DMS 273 (cell line): ENCODE data around the gene CLGN.

Experiments
- DNase-seq: peaks from one replicate; lab custom pipeline; 2025; ENCODE audit not compliant: unreplicated experiment; lab: John Stamatoyannopoulos, UW

CLGN gene

DNA sequence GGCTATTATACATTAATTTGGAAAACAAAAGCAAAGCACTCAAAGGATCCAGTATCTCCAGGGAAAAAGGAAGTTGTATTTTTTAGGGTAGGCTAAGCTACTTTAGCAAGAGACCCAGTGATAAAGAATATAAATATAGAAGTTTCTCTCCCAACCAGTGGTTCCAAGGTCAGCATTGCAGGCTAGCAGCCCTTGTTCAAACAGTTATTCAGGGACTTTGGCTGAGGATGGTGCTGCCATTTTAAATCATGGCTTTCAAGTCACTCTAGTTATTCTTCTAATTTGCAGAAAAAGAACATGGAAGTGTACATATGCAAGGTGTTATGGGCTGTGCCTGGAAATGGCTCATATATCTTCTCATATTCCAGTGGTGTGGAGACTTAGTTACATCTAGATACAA, 44.7 kb downstream of the CLGN start:
- no peak for DNase-seq

DNA sequence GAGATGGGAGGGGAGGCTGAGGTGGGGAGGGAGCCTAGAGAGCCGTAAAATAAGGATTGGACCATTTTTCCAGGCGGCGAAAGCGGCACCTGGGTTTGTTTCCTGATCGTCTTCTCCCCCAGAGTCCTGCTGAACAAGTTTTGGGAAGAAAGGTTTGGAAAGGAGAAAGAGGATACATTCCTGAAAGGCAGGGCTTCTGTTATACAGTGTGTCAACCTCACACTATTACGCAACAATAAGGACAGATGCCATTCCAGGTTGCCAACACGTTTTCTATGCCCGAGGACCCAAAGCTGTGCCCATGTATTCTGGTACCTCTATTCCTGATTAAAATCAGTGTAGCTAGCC, 53.3 kb downstream of the CLGN start:
- peak; percentile 59 for DNase-seq

GRCh38 chr4:140373328-140374129, 53.9 kb downstream of the CLGN start, which contains the start of gene SCOC:
TSS of gene SCOC (plus strand) at chr4:140373646. CDS start at chr4:140379171, 5,525 bp downstream.
- peak; percentile 99 for DNase-seq

DNA sequence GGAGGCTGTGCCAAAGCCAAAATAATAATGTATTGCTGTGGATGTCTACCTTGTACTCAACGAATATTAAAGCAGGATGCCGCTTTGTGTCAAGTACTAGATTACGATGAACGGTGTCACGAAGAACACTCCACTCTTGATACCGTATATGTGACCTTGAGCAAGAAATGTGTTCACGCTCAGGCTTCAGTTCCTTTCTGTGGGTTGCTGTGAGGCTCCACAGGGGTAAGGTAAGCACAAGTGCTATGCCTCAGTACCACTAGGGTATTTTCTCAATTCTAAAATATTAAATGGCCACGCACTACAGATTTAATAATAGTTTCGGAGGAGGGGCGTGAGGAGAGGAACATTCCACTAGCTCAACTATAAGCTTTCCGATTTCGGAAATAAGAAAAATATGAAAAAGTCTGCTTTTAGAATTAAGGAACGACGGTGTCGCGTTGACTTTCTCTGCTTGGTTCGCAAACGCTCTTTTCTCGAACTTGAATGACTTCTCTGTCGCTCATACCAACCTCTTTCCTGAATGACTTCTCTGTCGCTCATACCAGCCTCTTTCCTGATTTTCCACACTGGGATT, 54.6 kb downstream of the CLGN start:
- DNase-seq, result peak; percentile 54

DNA sequence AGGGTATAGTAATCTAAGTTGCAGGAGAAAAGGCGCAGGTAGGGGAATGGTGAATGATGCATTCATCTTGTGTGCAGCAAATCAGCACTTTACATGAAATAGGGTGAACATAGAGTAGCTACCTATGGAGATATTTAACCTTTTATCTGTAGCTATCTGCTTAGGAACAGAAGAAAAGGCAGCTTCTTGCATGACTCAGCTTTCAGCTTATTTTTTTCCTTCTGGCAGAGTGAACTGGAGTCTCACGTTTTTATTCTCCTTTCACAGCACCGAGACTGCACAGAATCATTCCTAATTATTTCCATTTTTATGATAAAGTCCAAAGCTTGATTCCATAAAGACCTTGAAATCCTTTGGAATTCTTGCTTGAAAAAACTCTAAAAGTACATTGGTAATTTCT, 58.8 kb downstream of the CLGN start:
- no peak for DNase-seq

DNA sequence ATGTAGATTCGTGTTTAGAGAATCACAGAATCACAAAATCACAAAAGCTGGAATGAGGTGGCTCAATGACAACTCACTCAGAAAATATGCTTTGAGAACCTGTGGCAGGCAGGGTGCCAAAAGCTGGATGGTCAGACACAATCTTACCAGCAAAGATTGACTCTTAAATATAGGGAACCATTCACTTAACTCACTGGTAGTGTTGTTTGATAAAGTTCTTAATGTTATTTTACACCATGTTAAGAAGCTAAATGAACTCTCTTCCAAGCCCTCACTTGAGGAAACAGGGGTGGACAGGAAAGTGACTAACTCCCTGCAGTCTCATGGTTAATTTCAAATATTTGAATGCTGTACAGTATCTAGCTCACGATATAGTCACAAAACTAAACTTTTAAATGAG, 59.7 kb downstream of the CLGN start:
- DNase-seq, result no peak

- DNase-seq, result no peak
Measured at GRCh38 chr4:140363558-140363957, 63.9 kb downstream of the CLGN start.

GRCh38 chr4:140363051-140363450, 64.4 kb downstream of the CLGN start:
- no peak for DNase-seq

- DNase-seq, result no peak
Measured at GRCh38 chr4:140361099-140361498, 66.3 kb downstream of the CLGN start.

DNA sequence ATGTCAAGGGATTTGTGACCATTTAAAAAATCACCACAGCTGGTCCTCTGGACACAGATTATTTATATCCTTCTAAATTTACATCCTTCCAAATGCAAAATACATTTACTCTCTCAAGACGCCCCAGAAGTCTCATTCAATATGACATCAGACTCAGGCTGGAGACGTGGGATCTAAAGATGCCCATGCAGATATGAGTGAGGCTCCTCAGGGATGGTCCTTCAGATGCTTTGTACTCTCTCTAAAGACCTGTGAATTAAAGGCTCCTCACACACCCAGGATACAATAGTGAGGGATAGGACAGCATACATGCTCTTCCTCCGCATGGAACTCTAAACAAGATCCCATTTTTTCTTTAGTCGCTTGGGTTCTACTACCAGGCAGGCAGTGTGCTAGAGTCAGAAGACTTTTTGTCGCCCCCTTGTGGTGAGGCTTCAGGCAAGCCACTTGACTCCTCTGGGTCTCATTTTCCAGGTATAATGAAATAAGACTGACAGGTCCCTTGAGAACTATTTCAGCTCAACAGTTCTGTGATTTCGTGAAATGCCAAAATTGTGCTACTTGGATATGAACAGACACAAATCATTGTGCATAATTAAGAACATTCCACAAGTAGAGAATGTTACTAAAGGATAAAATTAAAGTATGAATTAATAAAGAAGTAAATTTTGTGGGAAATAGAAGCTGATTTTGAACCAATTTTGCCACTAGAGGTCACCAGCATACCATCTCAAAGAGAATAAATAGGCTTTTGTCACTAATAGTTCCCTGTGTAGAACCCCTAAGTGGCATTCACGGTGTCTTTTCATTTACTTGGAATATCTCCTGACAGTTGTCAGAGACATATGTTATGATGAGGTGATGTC, 67.7 kb downstream of the CLGN start:
- DNase-seq, result peak; percentile 89

DNA sequence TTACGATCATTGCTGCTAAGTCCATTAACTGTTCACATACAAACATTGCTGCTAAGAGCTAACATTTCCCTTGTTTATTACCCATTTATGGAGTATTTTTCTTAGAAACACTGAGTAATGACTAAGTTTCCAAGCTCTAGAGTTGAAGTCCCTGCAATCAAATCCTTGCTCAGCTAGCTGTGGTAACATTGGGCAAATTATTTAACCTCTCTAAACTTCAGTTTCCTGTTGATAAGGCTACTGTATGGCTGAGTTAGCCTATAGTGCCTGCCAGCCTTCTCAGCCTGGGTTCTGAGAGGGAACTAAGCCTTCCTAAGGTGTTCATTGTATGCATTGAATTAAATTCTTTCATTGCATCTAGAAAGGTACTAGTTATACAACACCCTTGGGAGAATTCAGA, 69.2 kb downstream of the CLGN start:
- DNase-seq, result no peak

DNA sequence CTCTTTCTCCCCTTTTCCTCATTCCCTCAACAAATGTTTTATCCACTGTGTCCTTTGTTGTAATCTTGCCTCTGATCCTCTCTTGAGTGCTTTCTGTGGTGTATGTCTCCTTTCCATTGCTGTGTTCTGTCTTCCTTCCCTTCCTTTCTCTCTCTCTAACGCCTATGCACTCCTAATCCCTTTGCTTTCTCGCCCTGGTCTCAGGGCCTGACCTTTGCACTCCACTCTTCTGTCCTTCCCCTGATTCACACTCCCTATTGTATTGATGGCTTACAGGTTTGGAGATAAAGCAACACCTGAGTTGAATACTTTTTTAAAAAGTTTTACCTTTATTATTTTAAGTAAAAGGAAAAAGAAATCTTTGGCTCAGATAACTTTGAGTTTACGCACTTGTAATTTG, 69.6 kb downstream of the CLGN start:
- DNase-seq, result no peak

GRCh38 chr4:140355288-140355687, 72.2 kb downstream of the CLGN start:
- no peak for DNase-seq

- DNase-seq, result no peak
Measured at GRCh38 chr4:140353786-140354185, 73.7 kb downstream of the CLGN start.

DNA sequence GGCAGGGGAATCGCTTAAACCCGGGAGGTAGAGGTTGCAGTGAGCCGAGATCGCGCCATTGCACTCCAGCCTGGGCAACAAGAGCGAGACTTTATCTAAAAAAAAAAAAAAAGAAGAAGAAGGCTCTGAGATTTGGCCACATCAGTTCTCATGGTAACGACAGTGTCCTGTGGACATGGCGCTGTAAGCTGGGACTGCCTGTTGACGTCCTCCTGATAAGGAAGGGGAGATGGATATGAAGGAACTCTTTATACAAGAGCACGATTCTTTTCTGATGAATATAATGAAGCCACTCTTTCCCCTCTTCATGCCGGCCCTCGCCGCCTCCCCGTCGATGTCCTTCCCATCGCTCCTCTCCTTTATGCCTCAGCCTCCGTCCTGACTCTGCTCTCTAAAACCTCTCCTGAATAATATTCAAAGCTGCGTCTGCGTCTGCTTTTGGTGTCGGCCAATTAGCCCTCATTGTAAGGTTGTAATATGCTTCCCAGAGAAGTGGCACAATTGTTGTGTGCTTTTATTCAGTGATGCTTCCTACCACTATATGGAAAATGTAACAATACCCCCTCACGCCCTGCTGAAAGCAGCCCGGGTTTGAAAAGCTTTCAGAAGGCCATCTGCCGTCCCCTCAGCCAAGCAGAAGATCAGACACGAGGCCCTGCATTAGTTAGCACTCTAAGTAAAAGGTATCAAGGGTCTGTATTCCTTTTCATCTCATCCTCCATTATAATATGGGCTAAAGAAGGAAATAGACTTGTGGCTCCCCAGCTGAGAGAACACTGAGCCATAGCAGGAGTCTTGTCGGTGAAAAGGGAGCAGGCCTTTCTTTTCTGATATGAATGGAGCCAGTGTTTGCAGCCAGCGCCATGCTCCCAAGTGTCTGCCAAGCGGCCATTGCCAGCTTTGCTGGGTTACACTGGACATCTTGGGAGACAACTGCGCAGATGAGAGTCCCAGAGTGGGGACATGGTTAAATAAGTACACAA, 76.1 kb downstream of the CLGN start:
- no peak for DNase-seq

DNA sequence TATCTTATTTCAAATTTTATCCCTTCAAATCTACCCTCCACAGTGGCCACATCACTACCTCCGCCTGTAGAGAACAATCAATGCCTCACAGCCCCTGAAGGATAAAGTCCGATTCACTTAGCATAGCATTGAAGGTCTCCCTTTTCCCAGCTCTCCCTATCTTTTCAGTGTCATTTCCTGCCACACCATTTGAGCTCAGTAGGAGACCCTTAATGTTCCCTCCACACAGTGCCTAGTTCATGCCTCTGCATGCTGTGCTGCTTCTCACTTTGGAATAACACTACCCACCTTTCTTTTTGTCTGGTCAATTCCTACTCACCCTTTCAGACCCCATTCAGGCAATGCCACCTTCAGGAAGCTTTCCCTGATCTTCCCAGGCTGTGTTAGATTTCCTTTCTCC, 77.6 kb downstream of the CLGN start:
- no peak for DNase-seq

DNA sequence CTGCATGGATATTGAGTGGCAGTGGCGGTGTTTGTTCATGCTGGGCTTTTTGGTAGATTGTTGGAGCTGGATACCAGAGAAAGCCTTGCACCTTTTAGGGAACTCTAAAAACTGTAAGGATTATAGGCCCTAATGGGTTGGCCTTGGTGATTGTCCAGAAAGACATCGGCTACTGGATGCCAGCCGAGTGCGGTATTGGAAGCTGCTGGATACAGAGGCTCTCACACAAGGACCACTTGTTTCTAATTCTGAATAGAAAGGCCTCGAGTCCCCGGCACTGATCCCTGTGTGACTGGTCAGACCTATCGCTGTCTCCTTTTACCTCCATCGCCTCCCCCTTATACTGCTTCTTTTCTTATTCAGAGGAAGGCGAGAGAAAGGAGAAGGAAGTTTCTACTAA, 81.3 kb downstream of the CLGN start:
- no peak for DNase-seq

DNA sequence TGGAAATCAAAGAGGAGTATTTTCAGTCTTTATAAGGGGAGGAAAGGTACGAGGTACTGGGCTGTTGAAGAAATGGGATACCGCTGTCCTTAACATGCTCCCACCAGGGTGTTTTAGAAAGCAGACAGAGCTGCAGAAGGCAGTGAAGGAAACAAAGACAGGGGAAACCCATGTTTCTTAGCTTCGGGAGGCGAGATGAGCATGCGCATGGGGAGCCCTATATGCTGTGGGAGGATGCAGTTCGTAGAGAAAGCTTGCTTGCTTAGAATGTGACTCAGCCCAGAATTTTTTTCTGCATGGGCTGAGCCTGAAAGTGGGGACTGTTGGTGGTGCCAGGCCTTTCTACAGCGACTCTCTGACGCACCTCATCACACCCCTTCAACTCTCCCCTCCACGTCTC, 82.8 kb downstream of the CLGN start:
- DNase-seq, result no peak

GRCh38 chr4:140344101-140344500, 83.3 kb downstream of the CLGN start:
- no peak for DNase-seq

- peak; percentile 27 for DNase-seq
Measured at GRCh38 chr4:140343303-140343702, 84.1 kb downstream of the CLGN start.

GRCh38 chr4:140342620-140343019, 84.8 kb downstream of the CLGN start:
- DNase-seq, result no peak
